HepG2 (cell line): ENCODE results near the gene VKORC1L1. TPM values are rescaled to one million over a fixed set of nuclear protein-coding genes. Genes with fewer than 3 reads are reported as not detected.

Experiments
- MTA1 ChIP-seq: sonication (generic); formaldehyde crosslinking; IDR thresholded peaks from 2 replicates; pipeline ENCODE4 v1.4.0; 2020; ENCODE audit warnings: missing genetic modification reagents, mild to moderate bottlenecking, borderline replicate concordance
- REST ChIP-seq, 2 experiments: IDR thresholded peaks; 2 replicates each; pipeline ENCODE4 v1.6.1; 2011 to 2012; ENCODE audit warnings: low read length in 2 of 2, borderline replicate concordance in 1 of 2, low read depth in 1 of 2, mild to moderate bottlenecking in 1 of 2, moderate library complexity in 1 of 2
- SKI ChIP-seq: fragments of 450-650 bp; IDR thresholded peaks from one replicate; pipeline ENCODE4 v1.6.1; 2018; ENCODE audit warnings: mild to moderate bottlenecking; ENCODE audit not compliant: partially characterized antibody
- TEAD2 ChIP-seq: sonication (generic); formaldehyde crosslinking; IDR thresholded peaks from 2 replicates; pipeline ENCODE4 v1.9.0; 2021; ENCODE audit warnings: missing genetic modification reagents
- YEATS4 ChIP-seq: sonication (generic); formaldehyde crosslinking; IDR thresholded peaks from 2 replicates; pipeline ENCODE4 v1.4.0; 2020; ENCODE audit warnings: missing genetic modification reagents, borderline replicate concordance
- ZHX2 ChIP-seq, 2 experiments: sonication (generic) in 1 of 2; formaldehyde crosslinking in 1 of 2; IDR thresholded peaks; 2 replicates each; pipeline versions ENCODE4 v1.6.1 to v1.9.0; 2014 to 2022; ENCODE audit warnings: antibody characterized with exemption in 1 of 2, borderline replicate concordance in 1 of 2, inconsistent platforms in 1 of 2, low read depth in 1 of 2, missing genetic modification reagents in 1 of 2
- polyA plus RNA-seq, 8 experiments: library from polyadenylated mRNA; depleted of rRNA in 3 of 8; stranded (reverse) in 7 of 8; unstranded in 1 of 8; fragments of >200 nt; fragmentation: Illumina TruSeq in 4 of 8; extraction: Trizol in 4 of 8; gene quantifications; 2 replicates each; pipeline versions ENCODE4 v1.2.1 to v1.2.3, GENCODE V29; 2011 to 2016; ENCODE audit warnings: low read depth in 4 of 8, missing spikeins in 1 of 8, mixed read lengths in 1 of 8; ENCODE audit not compliant: insufficient read depth in 1 of 8
- total RNA-seq, 5 experiments: library from RNA; depleted of rRNA; stranded (reverse); fragments of >200 nt; fragmentation: Illumina TruSeq; extraction: Trizol; gene quantifications; 2 replicates each; pipeline ENCODE4 v1.2.3, GENCODE V29; 2016; ENCODE audit warnings: low read depth in 1 of 5
- TF ChIP-seq, protein P1 (sequence below), 2 experiments: fragments of 450-650 bp in 1 of 2; sonication (generic) in 1 of 2; formaldehyde crosslinking in 1 of 2; IDR thresholded peaks; 2 replicates each; pipeline versions ENCODE4 v1.6.1 to v1.8.0; 2016 to 2022; ENCODE audit warnings: antibody characterized with exemption in 1 of 2, mild to moderate bottlenecking in 1 of 2, missing genetic modification reagents in 1 of 2

Gene VKORC1L1
- total and polyA plus RNA-seq, 2 of the 13 experiments (the other 11 are each of a cell fraction or from before 2014, with no cell fraction given) = 13.9 to 16.5 TPM

DNA sequence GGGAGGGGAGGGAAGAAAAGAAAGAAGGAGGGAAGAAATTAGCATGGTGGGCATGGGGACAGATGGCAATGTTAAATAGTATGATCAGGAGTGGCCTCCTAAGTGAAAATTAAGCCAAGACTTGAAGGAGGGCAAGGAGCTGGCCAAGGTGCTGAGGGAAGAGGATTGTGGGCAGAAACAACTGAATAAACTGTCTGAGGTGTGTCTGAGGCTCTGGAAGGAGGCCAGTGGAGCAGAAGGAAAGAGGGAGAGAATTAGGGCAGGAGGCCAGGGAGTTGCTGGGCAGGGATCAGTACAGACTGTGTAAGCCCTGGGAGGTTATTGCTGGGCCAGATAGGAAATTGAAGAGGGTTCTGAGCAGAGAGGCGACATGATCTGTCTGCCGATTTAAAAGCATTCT, 40.6 kb upstream of the VKORC1L1 start (continued):
- TF ChIP-seq, protein P1, sequence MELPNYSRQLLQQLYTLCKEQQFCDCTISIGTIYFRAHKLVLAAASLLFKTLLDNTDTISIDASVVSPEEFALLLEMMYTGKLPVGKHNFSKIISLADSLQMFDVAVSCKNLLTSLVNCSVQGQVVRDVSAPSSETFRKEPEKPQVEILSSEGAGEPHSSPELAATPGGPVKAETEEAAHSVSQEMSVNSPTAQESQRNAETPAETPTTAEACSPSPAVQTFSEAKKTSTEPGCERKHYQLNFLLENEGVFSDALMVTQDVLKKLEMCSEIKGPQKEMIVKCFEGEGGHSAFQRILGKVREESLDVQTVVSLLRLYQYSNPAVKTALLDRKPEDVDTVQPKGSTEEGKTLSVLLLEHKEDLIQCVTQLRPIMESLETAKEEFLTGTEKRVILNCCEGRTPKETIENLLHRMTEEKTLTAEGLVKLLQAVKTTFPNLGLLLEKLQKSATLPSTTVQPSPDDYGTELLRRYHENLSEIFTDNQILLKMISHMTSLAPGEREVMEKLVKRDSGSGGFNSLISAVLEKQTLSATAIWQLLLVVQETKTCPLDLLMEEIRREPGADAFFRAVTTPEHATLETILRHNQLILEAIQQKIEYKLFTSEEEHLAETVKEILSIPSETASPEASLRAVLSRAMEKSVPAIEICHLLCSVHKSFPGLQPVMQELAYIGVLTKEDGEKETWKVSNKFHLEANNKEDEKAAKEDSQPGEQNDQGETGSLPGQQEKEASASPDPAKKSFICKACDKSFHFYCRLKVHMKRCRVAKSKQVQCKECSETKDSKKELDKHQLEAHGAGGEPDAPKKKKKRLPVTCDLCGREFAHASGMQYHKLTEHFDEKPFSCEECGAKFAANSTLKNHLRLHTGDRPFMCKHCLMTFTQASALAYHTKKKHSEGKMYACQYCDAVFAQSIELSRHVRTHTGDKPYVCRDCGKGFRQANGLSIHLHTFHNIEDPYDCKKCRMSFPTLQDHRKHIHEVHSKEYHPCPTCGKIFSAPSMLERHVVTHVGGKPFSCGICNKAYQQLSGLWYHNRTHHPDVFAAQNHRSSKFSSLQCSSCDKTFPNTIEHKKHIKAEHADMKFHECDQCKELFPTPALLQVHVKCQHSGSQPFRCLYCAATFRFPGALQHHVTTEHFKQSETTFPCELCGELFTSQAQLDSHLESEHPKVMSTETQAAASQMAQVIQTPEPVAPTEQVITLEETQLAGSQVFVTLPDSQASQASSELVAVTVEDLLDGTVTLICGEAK (IDR thresholded peaks at IDR 0.05) = no peak
- TF ChIP-seq, protein P1 (CRISPR knock-in tag; IDR thresholded peaks at IDR 0.05) = no peak
- TF ChIP-seq ZHX2 (IDR thresholded peaks at IDR 0.05; ENCODE audit: low read depth) (no peak), ZHX2 (CRISPR knock-in tag; IDR thresholded peaks at IDR 0.05; ENCODE audit: borderline replicate concordance) (no peak), MTA1 (CRISPR knock-in tag) (no peak), YEATS4 (no peak), TEAD2 (no peak), REST (IDR thresholded peaks at IDR 0.05; ENCODE audit: borderline replicate concordance in 1 of 2, low read depth in 1 of 2, low read length in 2 of 2) (peak; percentile 42 to 89), SKI (no peak)
- TF ChIP-seq, all 625 proteins: peak for 2
